GM12874 (cell line): ENCODE results near the gene PIK3R5.

Experiments used
- TF ChIP-seq, protein P1 (sequence below): IDR thresholded peaks from 2 replicates; pipeline ENCODE4 v1.5.1; 2011; ENCODE audit warnings: low read depth, mild to moderate bottlenecking, control low read depth, low read length, moderate library complexity; ENCODE audit not compliant: insufficient read depth

Gene PIK3R5

DNA sequence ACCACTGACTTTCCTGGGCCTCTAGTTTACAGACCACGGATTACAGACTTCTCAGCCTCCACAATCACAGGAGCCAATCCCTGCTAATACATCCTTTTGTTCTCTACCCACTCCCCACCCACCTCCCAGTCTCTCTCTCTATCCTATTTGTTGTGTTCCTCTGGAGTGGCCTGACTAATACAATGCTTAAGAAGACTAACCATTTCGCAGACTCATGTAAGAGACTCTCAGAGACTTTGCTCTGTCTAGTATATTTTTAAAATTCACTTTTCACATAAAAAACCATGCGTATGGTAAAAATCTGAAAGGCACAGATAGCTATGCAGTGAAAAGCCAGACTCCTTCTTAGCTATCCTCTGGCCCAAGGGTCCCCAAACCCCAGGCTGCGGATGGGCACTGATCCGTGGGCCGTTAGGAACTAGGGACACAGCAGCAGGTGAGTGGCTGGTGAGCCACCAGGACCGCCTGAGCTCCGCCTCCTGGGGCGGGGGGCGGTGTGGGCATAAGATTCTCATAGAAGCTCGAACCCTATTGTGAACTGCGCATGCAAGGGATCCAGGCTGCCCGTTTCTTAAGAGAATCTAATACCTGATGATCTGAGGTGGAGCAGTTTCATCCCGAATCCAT lies 105.6 kb downstream of the PIK3R5 start:
- TF ChIP-seq, protein P1, sequence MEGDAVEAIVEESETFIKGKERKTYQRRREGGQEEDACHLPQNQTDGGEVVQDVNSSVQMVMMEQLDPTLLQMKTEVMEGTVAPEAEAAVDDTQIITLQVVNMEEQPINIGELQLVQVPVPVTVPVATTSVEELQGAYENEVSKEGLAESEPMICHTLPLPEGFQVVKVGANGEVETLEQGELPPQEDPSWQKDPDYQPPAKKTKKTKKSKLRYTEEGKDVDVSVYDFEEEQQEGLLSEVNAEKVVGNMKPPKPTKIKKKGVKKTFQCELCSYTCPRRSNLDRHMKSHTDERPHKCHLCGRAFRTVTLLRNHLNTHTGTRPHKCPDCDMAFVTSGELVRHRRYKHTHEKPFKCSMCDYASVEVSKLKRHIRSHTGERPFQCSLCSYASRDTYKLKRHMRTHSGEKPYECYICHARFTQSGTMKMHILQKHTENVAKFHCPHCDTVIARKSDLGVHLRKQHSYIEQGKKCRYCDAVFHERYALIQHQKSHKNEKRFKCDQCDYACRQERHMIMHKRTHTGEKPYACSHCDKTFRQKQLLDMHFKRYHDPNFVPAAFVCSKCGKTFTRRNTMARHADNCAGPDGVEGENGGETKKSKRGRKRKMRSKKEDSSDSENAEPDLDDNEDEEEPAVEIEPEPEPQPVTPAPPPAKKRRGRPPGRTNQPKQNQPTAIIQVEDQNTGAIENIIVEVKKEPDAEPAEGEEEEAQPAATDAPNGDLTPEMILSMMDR, result no peak

DNA sequence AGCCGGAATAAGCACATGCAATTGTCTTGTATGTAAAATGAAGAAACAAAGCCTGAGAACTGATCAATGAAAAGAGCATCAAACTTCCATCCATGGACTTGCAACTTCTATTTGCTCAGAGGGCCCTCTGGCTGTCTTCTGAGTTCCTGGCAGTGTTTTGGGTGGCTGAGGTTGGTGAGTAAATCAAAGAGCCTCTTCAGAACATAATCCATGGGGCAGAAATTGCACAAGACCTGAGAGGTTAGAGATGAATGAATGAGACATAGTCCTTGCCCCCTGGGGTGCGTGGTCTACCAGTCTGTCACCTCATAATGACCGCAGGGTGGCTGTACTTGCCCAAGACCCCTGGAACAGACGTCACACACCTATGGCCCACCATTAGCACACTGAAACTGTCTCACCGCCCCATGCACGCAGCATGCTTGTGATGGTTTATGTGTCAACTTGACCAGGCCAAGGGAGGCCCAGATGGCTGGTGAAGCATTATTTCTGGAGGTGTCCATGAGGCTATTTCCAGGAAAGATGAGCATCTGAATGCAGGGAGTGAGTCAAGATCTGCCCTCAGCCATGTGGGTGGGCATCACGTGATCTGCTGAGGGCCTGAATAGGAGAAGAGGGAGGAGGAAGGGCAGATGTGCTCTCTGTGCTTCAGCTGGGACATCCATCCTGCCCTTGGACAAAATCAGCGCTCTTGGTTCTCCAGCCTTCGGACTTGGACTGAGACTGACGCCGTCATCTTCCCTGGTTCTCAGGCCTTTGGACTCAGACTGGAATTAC lies 106.3 kb downstream of the PIK3R5 start:
- TF ChIP-seq, protein P1, result no peak

DNA sequence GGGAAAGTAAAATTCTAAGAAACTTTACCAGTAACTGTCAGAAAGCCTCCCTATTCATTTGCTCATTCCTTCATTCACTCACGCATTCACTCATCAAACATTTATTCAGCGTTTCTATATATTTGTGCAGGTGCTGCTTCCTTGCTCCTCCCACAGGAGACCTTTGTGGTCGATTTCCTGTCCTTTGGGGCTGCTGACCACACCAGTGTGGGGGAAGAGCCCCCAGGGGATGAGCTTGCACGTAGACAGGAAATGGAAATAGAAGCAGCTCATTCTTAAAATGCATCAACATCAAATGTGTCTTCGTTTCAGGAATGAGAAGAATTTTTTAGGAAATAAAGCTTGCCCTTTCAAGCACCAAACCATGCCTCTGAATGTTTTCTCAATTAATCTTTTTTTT lies 107.6 kb downstream of the PIK3R5 start:
- TF ChIP-seq, protein P1, result no peak

DNA sequence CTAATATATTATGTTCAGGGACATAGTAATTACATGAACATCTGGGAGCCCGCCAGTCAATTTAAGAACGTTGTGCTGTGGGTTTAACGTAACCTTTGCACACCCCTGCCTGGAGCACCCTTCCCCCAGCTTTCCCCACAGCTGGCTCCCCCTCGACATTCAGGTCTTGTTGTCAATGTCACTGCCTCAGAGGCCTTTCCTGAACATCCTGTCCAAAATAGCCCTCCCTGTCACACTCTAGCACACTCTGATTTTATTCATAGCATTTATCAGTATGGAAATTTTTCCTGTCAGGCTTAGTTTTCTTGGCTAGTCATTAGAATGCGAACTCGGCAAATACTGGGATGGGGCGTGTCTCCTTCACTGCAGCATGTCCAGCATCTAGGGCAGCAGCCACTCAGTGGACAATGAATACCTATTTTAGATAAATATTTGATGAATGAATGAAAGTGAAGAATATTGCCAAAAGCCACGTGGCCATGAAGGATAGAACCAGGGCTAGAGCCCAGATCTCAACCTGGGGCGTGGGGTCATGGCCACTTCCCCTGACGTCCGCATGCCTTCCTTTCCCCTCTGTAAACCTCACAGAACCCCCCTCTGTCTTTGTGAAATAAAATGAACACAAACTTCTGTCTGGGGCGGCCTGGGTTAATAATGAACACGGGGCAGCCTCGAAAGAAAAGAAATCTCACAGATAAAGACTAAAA lies 108.5 kb downstream of the PIK3R5 start:
- TF ChIP-seq, protein P1, result no peak

DNA sequence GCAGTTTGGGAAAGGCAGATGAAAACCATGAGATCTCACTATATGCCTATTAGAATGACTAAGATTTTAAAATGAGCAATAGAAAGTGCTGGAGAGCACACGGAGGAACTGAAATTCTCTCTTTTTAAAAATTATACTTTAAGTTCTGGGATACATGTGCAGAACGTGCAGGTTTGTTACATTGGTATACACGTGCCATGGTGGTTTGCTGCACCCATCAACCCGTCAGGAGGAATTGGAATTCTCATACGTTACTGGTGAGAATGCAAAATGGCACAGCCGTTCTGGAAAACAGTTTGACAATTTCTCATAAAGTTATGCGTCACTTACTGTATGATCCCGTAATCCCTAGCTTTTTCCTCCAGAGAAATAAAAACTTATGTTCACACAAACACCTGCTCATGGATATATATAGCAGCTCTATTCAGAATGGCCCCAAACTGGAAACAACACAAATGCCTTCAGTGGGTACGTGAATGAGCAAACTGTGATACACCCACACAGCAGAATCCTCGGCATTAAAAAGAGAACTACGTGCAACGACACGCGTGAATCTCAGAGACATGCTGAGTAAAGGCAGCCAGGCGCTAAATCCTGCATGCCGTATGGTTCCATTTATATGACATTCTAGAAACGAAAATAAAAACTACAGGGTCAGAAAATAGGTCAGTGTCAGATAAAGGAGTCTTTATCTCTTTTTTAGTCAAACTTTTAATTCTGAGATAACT lies 109.9 kb downstream of the PIK3R5 start:
- TF ChIP-seq, protein P1, result no peak

DNA sequence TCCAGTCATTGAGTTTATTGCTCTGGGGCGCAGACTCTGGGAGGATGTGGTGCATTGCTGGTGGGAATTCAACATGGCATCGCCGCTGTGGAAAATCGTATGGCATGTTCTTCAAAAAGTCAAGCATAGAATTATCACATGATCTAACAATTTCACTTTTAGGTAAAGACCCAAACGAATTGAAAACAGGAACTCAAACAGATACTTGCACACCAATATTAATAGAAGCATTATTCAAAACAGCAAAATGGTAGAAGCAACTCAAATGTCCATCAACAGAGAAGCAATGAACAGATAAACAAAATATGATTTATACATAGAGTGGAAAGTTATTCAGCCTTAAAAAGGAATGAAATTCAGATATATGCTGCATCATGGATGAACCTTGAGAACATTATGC lies 113.9 kb downstream of the PIK3R5 start:
- TF ChIP-seq, protein P1, result no peak
